Neutrophil (primary cell): Measurements from ENCODE around the gene TEX19.

Source experiments
- H3K27ac ChIP-seq: fragments of 200-600 bp; sonication (generic); 2 replicates; pipeline ENCODE4 v1.5.1; 2016; ENCODE audit warnings: mild to moderate bottlenecking, moderate library complexity
- H3K27me3 ChIP-seq: fragments of 200-600 bp; sonication (generic); 2 replicates; pipeline ENCODE4 v1.6.0; 2016; ENCODE audit warnings: mild to moderate bottlenecking
- H3K36me3 ChIP-seq: fragments of 200-600 bp; sonication (generic); 2 replicates; pipeline ENCODE4 v1.5.1; 2017
- H3K4me1 ChIP-seq, 2 experiments: fragments of 200-600 bp in 1 of 2; sonication (generic) in 1 of 2; 1 replicate in 1 of 2; 2 replicates in 1 of 2; pipeline versions ENCODE4 v1.5.1 to v1.6.1; 2013 to 2016; ENCODE audit warnings: low read depth in 1 of 2, low read length in 1 of 2, mild to moderate bottlenecking in 1 of 2, moderate library complexity in 1 of 2; ENCODE audit not compliant: control insufficient read depth in 1 of 2, insufficient read depth in 1 of 2
- H3K4me3 ChIP-seq, 2 experiments: fragments of 200-600 bp in 1 of 2; sonication (generic) in 1 of 2; 1 replicate in 1 of 2; 2 replicates in 1 of 2; pipeline ENCODE4 v1.5.1; 2013 to 2016; ENCODE audit warnings: low read depth in 1 of 2, low read length in 1 of 2, mild to moderate bottlenecking in 1 of 2, moderate library complexity in 1 of 2
- H3K9me3 ChIP-seq: fragments of 200-600 bp; sonication (generic); 2 replicates; pipeline ENCODE4 v1.5.1; 2016
- TF ChIP-seq, protein P1 (sequence below): fragments of 200-600 bp; sonication (generic); IDR thresholded peaks from 2 replicates; pipeline ENCODE4 v1.5.1; 2016; ENCODE audit warnings: antibody characterized with exemption

The TEX19 gene

DNA sequence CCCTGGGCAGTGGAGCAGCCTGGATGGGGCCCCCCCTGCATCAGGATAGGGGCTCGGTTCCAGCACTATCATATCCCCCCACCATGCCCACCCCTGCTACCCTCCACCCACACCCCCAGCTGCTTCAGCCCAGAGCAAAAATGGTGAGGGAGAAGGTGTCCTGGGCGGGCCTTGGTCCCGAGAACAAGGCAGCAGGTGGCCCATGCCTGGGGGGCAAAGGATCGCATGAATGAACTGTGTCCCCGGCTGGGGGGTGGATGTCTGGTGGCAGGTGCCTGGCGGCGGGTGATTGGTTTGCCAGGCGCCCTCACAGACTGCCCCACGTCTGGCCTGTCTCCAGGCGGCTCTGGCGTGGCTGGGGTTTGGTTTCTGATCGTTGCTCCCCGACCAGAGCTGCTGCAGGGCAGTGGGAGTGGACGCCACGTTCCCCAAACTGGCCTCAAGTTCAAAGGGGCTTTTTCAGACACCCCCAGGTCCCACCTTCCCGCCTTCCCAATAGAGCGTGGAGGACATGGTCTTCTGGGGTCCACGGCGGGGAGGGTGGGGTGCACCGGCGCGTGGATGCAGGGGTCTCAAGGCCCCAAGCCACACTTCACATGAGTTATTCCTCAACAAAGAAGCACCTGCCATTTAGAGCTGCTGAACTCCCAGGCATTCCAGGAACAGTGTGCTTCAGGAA, 25.1 kb downstream of the TEX19 start:
- TF ChIP-seq, protein P1, sequence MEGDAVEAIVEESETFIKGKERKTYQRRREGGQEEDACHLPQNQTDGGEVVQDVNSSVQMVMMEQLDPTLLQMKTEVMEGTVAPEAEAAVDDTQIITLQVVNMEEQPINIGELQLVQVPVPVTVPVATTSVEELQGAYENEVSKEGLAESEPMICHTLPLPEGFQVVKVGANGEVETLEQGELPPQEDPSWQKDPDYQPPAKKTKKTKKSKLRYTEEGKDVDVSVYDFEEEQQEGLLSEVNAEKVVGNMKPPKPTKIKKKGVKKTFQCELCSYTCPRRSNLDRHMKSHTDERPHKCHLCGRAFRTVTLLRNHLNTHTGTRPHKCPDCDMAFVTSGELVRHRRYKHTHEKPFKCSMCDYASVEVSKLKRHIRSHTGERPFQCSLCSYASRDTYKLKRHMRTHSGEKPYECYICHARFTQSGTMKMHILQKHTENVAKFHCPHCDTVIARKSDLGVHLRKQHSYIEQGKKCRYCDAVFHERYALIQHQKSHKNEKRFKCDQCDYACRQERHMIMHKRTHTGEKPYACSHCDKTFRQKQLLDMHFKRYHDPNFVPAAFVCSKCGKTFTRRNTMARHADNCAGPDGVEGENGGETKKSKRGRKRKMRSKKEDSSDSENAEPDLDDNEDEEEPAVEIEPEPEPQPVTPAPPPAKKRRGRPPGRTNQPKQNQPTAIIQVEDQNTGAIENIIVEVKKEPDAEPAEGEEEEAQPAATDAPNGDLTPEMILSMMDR = no peak
- H3K36me3 ChIP-seq = no peaks in the 10 kb centered on the region
- H3K4me3 ChIP-seq = no peak overlapping the region
- H3K27ac ChIP-seq = no peak overlapping the region
- H3K27me3 ChIP-seq = peaks cover 97% of the 10 kb centered on the region
- H3K4me1 ChIP-seq = peaks cover 10% of the 10 kb centered on the region in 2 experiments
- H3K9me3 ChIP-seq = no peaks in the 10 kb centered on the region

DNA sequence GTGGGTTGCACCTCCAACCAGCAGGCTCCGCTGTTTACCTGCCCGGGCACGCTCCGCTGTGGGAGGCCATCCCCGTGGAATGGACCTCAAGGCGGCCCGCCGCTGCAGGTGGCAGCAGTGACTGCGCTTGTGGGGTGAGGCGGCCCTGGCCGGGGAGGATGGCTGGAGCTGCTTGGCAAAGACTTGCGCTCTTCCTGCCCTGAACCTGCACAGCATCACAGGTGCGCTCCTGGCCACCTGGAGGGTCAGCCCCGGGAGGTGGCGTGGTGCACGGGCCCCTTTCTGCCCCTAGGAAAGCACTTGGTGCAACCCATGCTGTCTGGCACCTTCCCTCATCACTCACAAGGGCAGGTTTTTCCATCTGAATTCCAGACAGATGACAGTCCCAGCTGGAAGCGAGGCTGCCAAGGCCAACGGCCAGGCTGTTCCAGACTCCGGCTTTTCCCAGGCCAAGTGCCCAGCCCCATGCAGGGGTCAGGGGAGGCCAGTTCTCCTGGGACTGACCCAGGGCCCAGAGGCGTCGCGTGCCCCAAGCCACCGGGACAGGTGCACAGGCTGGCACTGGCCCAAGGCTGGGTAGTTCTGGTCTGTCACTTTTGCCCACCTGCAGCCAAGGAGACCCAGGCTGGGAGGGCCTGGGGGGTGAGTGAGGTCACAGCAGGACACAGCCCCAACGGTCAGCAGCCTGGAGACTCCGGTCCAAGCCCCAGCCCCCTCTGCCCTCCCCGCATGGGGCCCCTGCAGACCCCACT, 25.9 kb downstream of the TEX19 start:
- Histone ChIP-seq H3K27me3 (peaks cover 95% of the 10 kb centered on the region), H3K4me3 (no peak overlapping the region), H3K4me1 (peaks cover 10% of the 10 kb centered on the region in 2 experiments), H3K36me3 (no peaks in the 10 kb centered on the region), H3K27ac (no peak overlapping the region), H3K9me3 (no peaks in the 10 kb centered on the region)
- TF ChIP-seq, protein P1 = no peak

DNA sequence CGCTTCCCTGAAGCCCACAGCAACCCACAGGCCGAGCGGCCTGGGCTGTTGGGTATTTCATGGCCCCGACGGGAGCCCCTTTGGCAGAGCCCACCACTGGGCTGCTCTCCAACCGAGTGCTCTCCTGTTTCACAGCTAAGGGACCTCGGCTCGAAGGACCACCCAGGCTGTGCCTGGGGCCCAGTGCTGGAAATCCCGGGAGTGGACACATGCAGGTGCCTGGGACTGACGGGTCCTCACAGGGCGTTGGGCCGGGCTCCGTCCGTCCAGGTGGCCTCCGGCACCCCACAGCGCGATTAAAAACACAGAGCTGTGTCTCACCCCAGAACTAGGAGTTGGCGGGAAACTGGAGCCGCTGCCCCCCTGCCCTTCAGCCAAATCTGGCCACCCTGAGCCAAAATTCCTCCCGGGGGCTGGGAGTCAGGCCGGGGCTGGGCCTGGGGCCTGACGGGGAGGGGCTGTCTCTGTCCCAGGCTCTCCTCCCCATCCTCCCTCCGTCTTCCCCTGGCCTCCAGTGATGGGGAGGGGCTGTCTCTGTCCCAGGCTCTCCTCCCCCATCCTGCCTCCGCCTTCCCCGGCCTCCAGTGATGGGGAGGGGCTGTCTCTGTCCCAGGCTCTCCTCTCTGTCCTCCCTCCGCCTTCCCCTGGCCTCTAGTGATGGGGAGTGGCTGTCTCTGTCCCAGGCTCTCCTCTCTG, 26.7 kb downstream of the TEX19 start:
- H3K9me3 ChIP-seq = no peaks in the 10 kb centered on the region
- peaks cover 87% of the 10 kb centered on the region for H3K27me3 ChIP-seq
- no peaks in the 10 kb centered on the region for H3K36me3 ChIP-seq
- peaks cover 10% of the 10 kb centered on the region in 2 experiments for H3K4me1 ChIP-seq
- H3K27ac ChIP-seq = no peak overlapping the region
- TF ChIP-seq, protein P1 = no peak
- H3K4me3 ChIP-seq = no peak overlapping the region

DNA sequence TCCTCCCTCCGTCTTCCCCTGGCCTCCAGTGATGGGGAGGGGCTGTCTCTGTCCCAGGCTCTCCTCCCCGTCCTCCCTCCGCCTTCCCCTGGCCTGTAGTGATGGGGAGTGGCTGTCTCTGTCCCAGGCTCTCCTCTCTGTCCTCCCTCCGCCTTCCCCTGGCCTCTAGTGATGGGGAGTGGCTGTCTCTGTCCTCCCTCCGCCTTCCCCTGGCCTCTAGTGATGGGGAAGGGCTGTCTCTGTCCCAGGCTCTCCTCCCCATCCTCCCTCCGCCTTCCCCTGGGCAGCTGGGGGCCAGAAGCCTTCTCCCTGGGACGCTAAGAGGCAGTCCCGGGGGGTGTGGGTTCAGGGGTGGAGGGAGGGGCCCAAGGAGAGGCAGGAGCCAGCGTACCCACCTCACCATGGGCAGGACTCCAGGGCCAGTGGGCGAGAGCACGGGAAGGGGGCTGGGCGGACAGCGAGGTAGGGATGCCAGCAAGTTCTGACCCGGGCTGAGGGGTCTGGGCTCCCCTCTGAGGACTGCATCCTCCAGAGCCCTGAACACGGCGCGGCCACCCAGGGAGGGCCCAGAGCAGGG, 27.3 kb downstream of the TEX19 start:
- H3K27ac ChIP-seq = no peak overlapping the region
- H3K9me3 ChIP-seq = no peaks in the 10 kb centered on the region
- peaks cover 81% of the 10 kb centered on the region for H3K27me3 ChIP-seq
- H3K4me3 ChIP-seq = no peak overlapping the region
- TF ChIP-seq, protein P1 = no peak
- peaks cover 10% of the 10 kb centered on the region in 2 experiments for H3K4me1 ChIP-seq
- no peaks in the 10 kb centered on the region for H3K36me3 ChIP-seq

DNA sequence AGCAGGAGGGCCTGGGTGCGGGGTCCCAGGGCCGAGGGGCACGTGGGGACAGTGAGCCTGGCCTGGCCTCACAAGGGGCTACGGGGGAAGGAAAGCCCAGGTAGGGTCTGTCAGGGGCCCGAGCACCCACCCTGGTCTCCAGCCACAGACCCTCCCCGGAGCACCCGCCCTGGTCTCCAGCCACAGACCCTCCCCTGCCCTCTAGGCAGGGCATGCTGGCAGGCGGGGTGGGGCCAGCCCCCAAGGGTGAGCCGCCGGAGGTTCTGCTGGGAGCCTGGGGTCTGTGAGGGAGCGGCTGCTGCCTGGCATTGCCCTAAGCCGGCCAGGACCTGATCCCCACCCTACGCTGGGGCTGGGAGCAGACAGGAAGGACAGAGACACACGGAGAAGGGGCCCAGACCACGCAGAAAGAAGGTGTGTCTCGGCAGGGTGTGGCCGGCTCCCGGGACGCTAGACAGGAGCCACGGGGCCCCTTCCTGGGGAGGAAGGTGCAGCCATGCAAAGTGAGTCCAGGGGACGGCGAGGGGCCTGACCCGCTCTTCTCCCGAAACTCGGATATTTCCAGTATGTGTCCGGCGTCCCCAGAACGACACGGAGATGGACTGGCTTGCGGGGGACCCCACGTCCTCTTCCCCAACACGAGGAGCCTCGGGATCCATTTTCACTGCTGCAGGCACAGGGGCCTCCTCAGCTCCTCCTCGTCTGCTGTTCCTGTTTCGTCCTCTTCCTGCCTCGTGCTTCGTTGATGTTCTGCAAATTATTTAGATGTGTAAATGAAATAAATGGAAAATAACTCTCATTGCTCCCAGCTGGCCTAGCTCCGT, 28.0 kb downstream of the TEX19 start:
- Histone ChIP-seq H3K4me3 (no peak overlapping the region), H3K36me3 (no peaks in the 10 kb centered on the region), H3K4me1 (peaks cover 10% of the 10 kb centered on the region in 2 experiments), H3K27ac (no peak overlapping the region), H3K9me3 (no peaks in the 10 kb centered on the region), H3K27me3 (peaks cover 76% of the 10 kb centered on the region)
- TF ChIP-seq, protein P1 = no peak
